GM06990 (cell line): Measurements from ENCODE around the gene CLASP1.
"Not testable (repeated sequence)": the region's sequence is repeated elsewhere in the genome, so short reads cannot be mapped to it uniquely, and the experiment has no call there.

ENCODE experiments used
- DNase-seq: peaks from one replicate; pipeline ENCODE4 v3.0.0-alpha.2; 2011; ENCODE audit not compliant: insufficient read length; ENCODE audit errors: extremely low read depth
- H3K27me3 ChIP-seq: replicated peaks from 2 replicates; pipeline ENCODE4 v1.6.0; 2011; ENCODE audit warnings: low read length; ENCODE audit not compliant: control insufficient read depth, insufficient read depth
- H3K36me3 ChIP-seq: 2 replicates; pipeline ENCODE4 v1.5.1; 2011; ENCODE audit warnings: low read length; ENCODE audit not compliant: control insufficient read depth, insufficient read depth
- H3K4me3 ChIP-seq: replicated peaks from 2 replicates; pipeline ENCODE4 v1.5.1; 2011; ENCODE audit warnings: low read depth, mild to moderate bottlenecking, control low read depth, low read length
- CTCF ChIP-seq: IDR thresholded peaks from 2 replicates; pipeline ENCODE4 v1.5.1; 2011; ENCODE audit warnings: low read length, control low read depth, mild to moderate bottlenecking, inconsistent platforms; ENCODE audit not compliant: insufficient read depth, poor library complexity, severe bottlenecking

CLASP1 gene

GRCh38 chr2:121346407-121346806 lies 302.9 kb downstream of the CLASP1 start:
- H3K27me3 ChIP-seq: no peaks in the 10 kb centered on the region
- no peak overlapping the region for H3K4me3 ChIP-seq
- H3K36me3 ChIP-seq: peaks cover 26% of the 10 kb centered on the region
- no peak for TF ChIP-seq CTCF
- DNase-seq: no peak

GRCh38 chr2:121345887-121346286 lies 303.4 kb downstream of the CLASP1 start:
- no peaks in the 10 kb centered on the region for H3K27me3 ChIP-seq
- H3K4me3 ChIP-seq: no peak overlapping the region
- DNase-seq: no peak
- TF ChIP-seq CTCF: no peak
- peaks cover 26% of the 10 kb centered on the region for H3K36me3 ChIP-seq

GRCh38 chr2:121345101-121345500 lies 304.2 kb downstream of the CLASP1 start:
- no peak for TF ChIP-seq CTCF
- H3K36me3 ChIP-seq: peaks cover 27% of the 10 kb centered on the region
- H3K4me3 ChIP-seq: no peak overlapping the region
- DNase-seq: no peak
- no peaks in the 10 kb centered on the region for H3K27me3 ChIP-seq

- H3K27me3 ChIP-seq, DNase-seq, H3K4me3 ChIP-seq: not testable (repeated sequence)
- peaks cover 30% of the 10 kb centered on the region for H3K36me3 ChIP-seq
Observed at GRCh38 chr2:121343828-121344399, 305.3 kb downstream of the CLASP1 start.

GRCh38 chr2:121343191-121343590 lies 306.1 kb downstream of the CLASP1 start:
- Histone ChIP-seq H3K27me3 (no peaks in the 10 kb centered on the region), H3K4me3 (no peak overlapping the region), H3K36me3 (peaks cover 30% of the 10 kb centered on the region)
- no peak for TF ChIP-seq CTCF
- no peak for DNase-seq

GRCh38 chr2:121342751-121343150 lies 306.5 kb downstream of the CLASP1 start:
- DNase-seq: no peak
- peaks cover 29% of the 10 kb centered on the region for H3K36me3 ChIP-seq
- no peaks in the 10 kb centered on the region for H3K27me3 ChIP-seq
- H3K4me3 ChIP-seq: no peak overlapping the region
- no peak for TF ChIP-seq CTCF
